HepG2 (cell line): Measurements from ENCODE around the gene TMEM117. TPM values are rescaled to one million over a fixed set of nuclear protein-coding genes. Genes with fewer than 3 reads are reported as not detected.
A peak's percentile ranks its signal among the peaks of the same experiment; 100 is the strongest.
"Not testable (repeated sequence)": the region's sequence is repeated elsewhere in the genome, so short reads cannot be mapped to it uniquely, and the experiment has no call there.

Source experiments
- ATAC-seq: fragments of 200-7000 bp; cut with Tn5 transposase; 3 replicates; pipeline ENCODE4 v1.9.1; 2020; ENCODE audit warnings: mild to moderate bottlenecking, moderate library complexity
- BruUV-seq: library from RNA; stranded (reverse); fragments of 400-500 nt; replicated peaks from 2 replicates; lab custom pipeline; 2021; lab: Mats Ljungman, UMichigan
- CTCF ChIA-PET: fragments of 300-600 bp; formaldehyde crosslinking; extraction: SDS; loops from one replicate; lab custom pipeline; 2021; ENCODE audit warnings: low total read pairs, inconsistent platforms, low intra/inter-chr PET ratio; lab: Yijun Ruan, JAX
- POLR2A ChIA-PET: fragments of 350-600 bp; sonication (Branson Sonifier 250); formaldehyde crosslinking; loops from one replicate; lab custom pipeline; 2020; ENCODE audit warnings: antibody characterized with exemption, inconsistent platforms; lab: Yijun Ruan, JAX
- DNase-seq: peaks from one replicate; pipeline ENCODE4 v3.0.0-alpha.2; 2015; ENCODE audit warnings: low spot score
- FAIRE-seq: peaks from 3 replicates; lab custom pipeline; 2011; peaks lifted over from hg19 to GRCh38; lab: Jason Lieb, UNC
- H2AFZ ChIP-seq: one replicate; pipeline ENCODE4 v1.6.1; 2011; ENCODE audit warnings: low read length, inconsistent platforms
- H3K27ac ChIP-seq: fragments of 300-600 bp; 3 replicates; pipeline ENCODE4 v1.8.0; 2011; ENCODE audit warnings: mixed run types, mild to moderate bottlenecking, mixed read lengths, low read length, inconsistent platforms; ENCODE audit not compliant: insufficient read depth; ENCODE audit errors: extremely low read length
- H3K27me3 ChIP-seq, 2 experiments: fragments of 200-600 bp in 1 of 2; 2 replicates in 1 of 2; 3 replicates in 1 of 2; pipeline versions ENCODE4 v1.6.0 to v1.8.0; 2011; ENCODE audit warnings: low read length in 2 of 2, mild to moderate bottlenecking in 2 of 2, moderate library complexity in 2 of 2, inconsistent platforms in 1 of 2; ENCODE audit not compliant: insufficient read depth in 2 of 2, control insufficient read depth in 1 of 2
- H3K36me3 ChIP-seq, 2 experiments: fragments of 200-600 bp in 1 of 2; replicated peaks in 1 of 2; 2 replicates in 1 of 2; 3 replicates in 1 of 2; pipeline versions ENCODE4 v1.5.1 to v1.8.0; 2011; ENCODE audit warnings: low read length in 2 of 2, inconsistent platforms in 1 of 2; ENCODE audit not compliant: insufficient read depth in 2 of 2, control insufficient read depth in 1 of 2
- H3K4me1 ChIP-seq: 2 replicates; pipeline ENCODE4 v1.5.1; 2012; ENCODE audit warnings: low read length, inconsistent platforms; ENCODE audit not compliant: insufficient read depth
- H3K4me2 ChIP-seq: 2 replicates; pipeline ENCODE4 v1.6.0; 2011; ENCODE audit warnings: low read depth, low read length, inconsistent platforms
- H3K4me3 ChIP-seq, 3 experiments: fragments of 200-600 bp in 1 of 3; sonication (generic), shearing (Covaris generic) in 1 of 3; replicated peaks in 1 of 3; 2 replicates each; pipeline ENCODE4 v1.5.1; 2011 to 2016; ENCODE audit warnings: low read length in 3 of 3, inconsistent platforms in 2 of 3, low read depth in 2 of 3, mild to moderate bottlenecking in 2 of 3, control low read depth in 1 of 3, mixed read lengths in 1 of 3; ENCODE audit not compliant: insufficient read depth in 1 of 3
- H3K79me2 ChIP-seq: one replicate; pipeline ENCODE4 v1.6.1; 2011; ENCODE audit warnings: low read length, inconsistent platforms; ENCODE audit not compliant: insufficient read depth
- H3K9ac ChIP-seq: 2 replicates; pipeline ENCODE4 v1.6.0; 2011; ENCODE audit warnings: mild to moderate bottlenecking, low read depth, low read length, inconsistent platforms; ENCODE audit not compliant: insufficient read depth
- H3K9me3 ChIP-seq: 2 replicates; pipeline ENCODE4 v1.5.1; 2012; ENCODE audit warnings: mild to moderate bottlenecking, low read length
- H4K20me1 ChIP-seq: 2 replicates; pipeline ENCODE4 v1.6.0; 2011; ENCODE audit warnings: inconsistent platforms, mild to moderate bottlenecking, low read length, moderate library complexity; ENCODE audit not compliant: insufficient read depth
- ELK4 ChIP-seq: sonication (generic); formaldehyde crosslinking; IDR thresholded peaks from 2 replicates; pipeline ENCODE4 v1.9.0; 2021; ENCODE audit warnings: missing genetic modification reagents, borderline replicate concordance
- FOXK2 ChIP-seq: fragments of 450-650 bp; IDR thresholded peaks from 2 replicates; pipeline ENCODE4 v1.6.1; 2016
- KAT8 ChIP-seq: IDR thresholded peaks from 2 replicates; pipeline ENCODE4 v1.6.1; 2016; ENCODE audit warnings: missing genetic modification reagents, missing compliant biosample characterization
- NFKB2 ChIP-seq: sonication (generic); formaldehyde crosslinking; IDR thresholded peaks from 2 replicates; pipeline ENCODE4 v1.4.0; 2020; ENCODE audit warnings: missing genetic modification reagents, borderline replicate concordance
- NFYB ChIP-seq: sonication (generic); formaldehyde crosslinking; IDR thresholded peaks from 2 replicates; pipeline ENCODE4 v1.4.0; 2020; ENCODE audit warnings: missing genetic modification reagents
- PBX3 ChIP-seq: sonication (generic); formaldehyde crosslinking; IDR thresholded peaks from 2 replicates; pipeline ENCODE4 v1.8.1; 2023; ENCODE audit warnings: missing genetic modification reagents, inconsistent platforms, borderline replicate concordance
- TCF7L2 ChIP-seq: IDR thresholded peaks from 2 replicates; pipeline ENCODE4 v1.6.1; 2011; ENCODE audit warnings: mild to moderate bottlenecking, low read depth, low read length, moderate library complexity
- ZKSCAN1 ChIP-seq: fragments of 150-350 bp; IDR thresholded peaks from 2 replicates; pipeline ENCODE4 v1.6.1; 2014; ENCODE audit warnings: low read length
- ZNF780A ChIP-seq: sonication (generic); formaldehyde crosslinking; IDR thresholded peaks from 2 replicates; pipeline ENCODE4 v1.8.0; 2022; ENCODE audit warnings: mild to moderate bottlenecking, missing genetic modification reagents, moderate library complexity
- WGBS: methylation state at CpG from one replicate; pipeline ENCODE4 v1.1.6; 2017; ENCODE audit warnings: low lambda C conversion rate; 5-methylcytosine and 5-hydroxymethylcytosine counted together
- in situ Hi-C: cut with HindIII; loops from 2 replicates; pipeline ENCODE4 v1.10.0; 2017; ENCODE audit warnings: low pct_unique_long_range_greater_than_20kb; ENCODE audit not compliant: extremely low pct_ligation_motif_present
- intact Hi-C: fragments of 100-400 bp; cut with micrococcal nuclease; formaldehyde crosslinking; loops from one replicate; pipeline ENCODE4 v1.10.0; 2022; ENCODE audit not compliant: unreplicated experiment
- polyA plus RNA-seq, 8 experiments: library from polyadenylated mRNA; depleted of rRNA in 3 of 8; stranded (reverse) in 7 of 8; unstranded in 1 of 8; fragments of >200 nt; fragmentation: Illumina TruSeq in 4 of 8; extraction: Trizol in 4 of 8; gene quantifications; 2 replicates each; pipeline versions ENCODE4 v1.2.1 to v1.2.3, GENCODE V29; 2011 to 2016; ENCODE audit warnings: low read depth in 4 of 8, missing spikeins in 1 of 8, mixed read lengths in 1 of 8; ENCODE audit not compliant: insufficient read depth in 1 of 8
- total RNA-seq, 5 experiments: library from RNA; depleted of rRNA; stranded (reverse); fragments of >200 nt; fragmentation: Illumina TruSeq; extraction: Trizol; gene quantifications; 2 replicates each; pipeline ENCODE4 v1.2.3, GENCODE V29; 2016; ENCODE audit warnings: low read depth in 1 of 5
- TF ChIP-seq, protein P1 (sequence below): fragments of 450-650 bp; IDR thresholded peaks from 2 replicates; pipeline ENCODE4 v1.6.1; 2017

Gene TMEM117
- total and polyA plus RNA-seq, 2 of the 13 experiments (the other 11 are each of a cell fraction or from before 2014, with no cell fraction given): 2.8 to 8.5 TPM

DNA sequence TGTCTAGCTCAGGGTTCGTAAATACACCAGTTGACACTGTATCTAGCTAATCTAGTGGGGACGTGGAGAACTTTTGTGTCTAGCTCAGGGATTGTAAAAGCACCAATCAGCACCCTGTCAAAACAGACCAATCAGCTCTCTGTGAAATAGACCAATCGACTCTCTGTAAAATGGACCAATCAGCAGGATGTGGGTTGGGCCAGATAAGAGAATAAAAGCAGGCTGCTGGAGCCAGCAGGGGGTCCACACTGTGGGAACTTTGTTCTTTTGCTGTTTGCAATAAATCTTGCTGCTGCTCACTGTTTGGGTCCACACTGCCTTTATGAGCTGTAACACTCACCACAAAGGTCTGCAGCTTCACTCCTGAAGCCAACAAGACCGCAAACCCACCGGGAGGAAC lies 28.7 kb downstream of the TMEM117 start:
- H3K4me1 ChIP-seq, H4K20me1 ChIP-seq, intact Hi-C loops, H3K27me3 ChIP-seq, H3K79me2 ChIP-seq, H3K9me3 ChIP-seq, in situ Hi-C loops, POLR2A ChIA-PET, BruUV-seq, ATAC-seq, FAIRE-seq, DNase-seq, H3K27ac ChIP-seq, H2AFZ ChIP-seq, H3K4me3 ChIP-seq, CTCF ChIA-PET, H3K36me3 ChIP-seq, H3K9ac ChIP-seq, H3K4me2 ChIP-seq: not testable (repeated sequence)
- WGBS: 90% methylated on average over 5 of the region's 5 CpGs
- peak; percentile 32; the same call in 1 of the 2 replicates for TF ChIP-seq NFYB (CRISPR knock-in tag)

DNA sequence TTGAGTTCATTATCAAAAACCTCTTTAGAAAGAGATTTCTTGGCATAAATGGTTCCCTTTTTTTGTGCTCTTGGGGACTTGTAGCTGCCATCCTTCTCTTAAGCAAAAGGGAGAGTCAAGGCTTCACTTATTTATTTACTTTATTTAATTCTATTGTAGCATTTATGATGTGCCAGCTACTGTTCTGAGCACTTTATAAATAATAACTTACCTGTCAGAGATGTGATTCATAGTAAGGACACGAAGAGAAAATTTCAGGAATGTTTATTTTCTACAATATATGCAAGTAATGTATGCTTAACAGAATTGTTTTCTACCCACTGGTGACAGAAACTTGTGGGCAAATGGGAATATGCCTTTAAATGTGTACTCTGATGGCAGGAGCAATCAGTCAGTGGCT lies 33.3 kb downstream of the TMEM117 start:
- TF ChIP-seq ELK4 (no peak), ZNF780A (CRISPR knock-in tag) (no peak), FOXK2 (no peak), KAT8 (CRISPR knock-in tag) (no peak), PBX3 (CRISPR knock-in tag) (no peak), ZKSCAN1 (no peak), TCF7L2 (no peak), NFKB2 (CRISPR knock-in tag) (no peak)
- TF ChIP-seq, protein P1, sequence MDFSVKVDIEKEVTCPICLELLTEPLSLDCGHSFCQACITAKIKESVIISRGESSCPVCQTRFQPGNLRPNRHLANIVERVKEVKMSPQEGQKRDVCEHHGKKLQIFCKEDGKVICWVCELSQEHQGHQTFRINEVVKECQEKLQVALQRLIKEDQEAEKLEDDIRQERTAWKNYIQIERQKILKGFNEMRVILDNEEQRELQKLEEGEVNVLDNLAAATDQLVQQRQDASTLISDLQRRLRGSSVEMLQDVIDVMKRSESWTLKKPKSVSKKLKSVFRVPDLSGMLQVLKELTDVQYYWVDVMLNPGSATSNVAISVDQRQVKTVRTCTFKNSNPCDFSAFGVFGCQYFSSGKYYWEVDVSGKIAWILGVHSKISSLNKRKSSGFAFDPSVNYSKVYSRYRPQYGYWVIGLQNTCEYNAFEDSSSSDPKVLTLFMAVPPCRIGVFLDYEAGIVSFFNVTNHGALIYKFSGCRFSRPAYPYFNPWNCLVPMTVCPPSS: no peak
- TF ChIP-seq, all 625 proteins: peak for 0
- Histone ChIP-seq H3K4me1 (no peaks in the 10 kb centered on the region), H3K27ac (no peak overlapping the region), H3K9me3 (no peaks in the 10 kb centered on the region), H3K79me2 (no peaks in the 10 kb centered on the region), H3K27me3 (no peaks in the 10 kb centered on the region), H3K36me3 (no peaks in the 10 kb centered on the region), H4K20me1 (no peaks in the 10 kb centered on the region), H3K4me2 (no peak overlapping the region), H3K9ac (no peak overlapping the region), H2AFZ (no peak overlapping the region), H3K4me3 (no peak overlapping the region)
- in situ Hi-C loops: no loop called here
- ATAC-seq (no peak), DNase-seq (no peak), FAIRE-seq (no peak)
- POLR2A ChIA-PET: no interaction called here
- no TSS peak for BruUV-seq
- CTCF ChIA-PET: no interaction called here
- 87% methylated on average over 1 of the region's 1 CpG for WGBS
- intact Hi-C loops: no loop called here
